ENCODE measurements around the gene EEF2. TPM values are rescaled to one million over a fixed set of nuclear protein-coding genes. Genes with fewer than 3 reads are reported as not detected.
"Not testable (repeated sequence)": the region's sequence is repeated elsewhere in the genome, so short reads cannot be mapped to it uniquely, and the experiment has no call there.

The EEF2 gene
- total and polyA plus RNA-seq, 2 donors from 2014 or later: 1,520 to 1,813 TPM

- H3K36me3 ChIP-seq (ENCODE audit: control insufficient read depth in 2 of 3, insufficient read depth in 3 of 3, low read length in 3 of 3); DNase-seq; H3K9ac ChIP-seq (ENCODE audit: low read length in 3 of 3); intact Hi-C loops (cut with DNase I); H3K9me3 ChIP-seq (ENCODE audit: control insufficient read depth in 2 of 3, insufficient read depth in 1 of 3, low read length in 3 of 3); H3K4me3 ChIP-seq (ENCODE audit: low read length in 3 of 3); H3K27me3 ChIP-seq (ENCODE audit: control insufficient read depth, insufficient read depth, low read length); FAIRE-seq; H3K27ac ChIP-seq (ENCODE audit: low read depth in 2 of 2, low read length in 2 of 2); H3K4me1 ChIP-seq (ENCODE audit: control insufficient read depth in 2 of 3, insufficient read depth in 2 of 3, low read depth in 1 of 3, low read length in 3 of 3): not testable (repeated sequence)
Measured at GRCh38 chr19:3998667-3999412, 13.6 kb upstream of the EEF2 start.

- Histone ChIP-seq H3K9me3 (ENCODE audit: control insufficient read depth in 2 of 3, insufficient read depth in 1 of 3, low read length in 3 of 3) (no peaks in the 10 kb centered on the region), H3K4me1 (ENCODE audit: control insufficient read depth in 2 of 3, insufficient read depth in 2 of 3, low read depth in 1 of 3, low read length in 3 of 3) (no peaks in the 10 kb centered on the region), H3K9ac (ENCODE audit: low read length in 3 of 3) (no peak overlapping the region), H3K4me3 (ENCODE audit: low read length in 3 of 3) (no peak overlapping the region), H3K27ac (ENCODE audit: low read depth in 2 of 2, low read length in 2 of 2) (no peak overlapping the region), H3K36me3 (ENCODE audit: control insufficient read depth in 2 of 3, insufficient read depth in 3 of 3, low read length in 3 of 3) (no peaks in the 10 kb centered on the region), H3K27me3 (ENCODE audit: control insufficient read depth, insufficient read depth, low read length) (no peaks in the 10 kb centered on the region)
- FAIRE-seq (no peak), DNase-seq (peak in 1 of 5 donors; percentile 13)
- intact Hi-C loops (cut with DNase I): no loop called here
- no peak for TF ChIP-seq CTCF (IDR thresholded peaks at IDR 0.05; ENCODE audit: borderline replicate concordance, extremely low read depth, insufficient read depth)
Measured at GRCh38 chr19:3995607-3996006, 10.3 kb upstream of the EEF2 start.

GRCh38 chr19:3990815-3991117 is 5.5 kb upstream of the EEF2 start:
- Histone ChIP-seq H3K4me3 (ENCODE audit: low read length in 3 of 3) (no peak overlapping the region), H3K27me3 (ENCODE audit: control insufficient read depth, insufficient read depth, low read length) (no peaks in the 10 kb centered on the region), H3K36me3 (ENCODE audit: control insufficient read depth in 2 of 3, insufficient read depth in 3 of 3, low read length in 3 of 3) (no peaks in the 10 kb centered on the region), H3K4me1 (ENCODE audit: control insufficient read depth in 2 of 3, insufficient read depth in 2 of 3, low read depth in 1 of 3, low read length in 3 of 3) (peaks cover 9 to 12% (median 11%) of the 10 kb centered on the region in 3 donors), H3K9me3 (ENCODE audit: control insufficient read depth in 2 of 3, insufficient read depth in 1 of 3, low read length in 3 of 3) (no peaks in the 10 kb centered on the region), H3K9ac (ENCODE audit: low read length in 3 of 3) (no peak overlapping the region), H3K27ac (ENCODE audit: low read depth in 2 of 2, low read length in 2 of 2) (no peak overlapping the region)
- TF ChIP-seq CTCF (IDR thresholded peaks at IDR 0.05; ENCODE audit: borderline replicate concordance, extremely low read depth, insufficient read depth): no peak
- DNase-seq (no peak), FAIRE-seq (no peak)
- intact Hi-C loops (cut with DNase I): no loop called here

GRCh38 chr19:3987619-3988371 is 2.5 kb upstream of the EEF2 start:
- Histone ChIP-seq H3K36me3 (ENCODE audit: control insufficient read depth in 2 of 3, insufficient read depth in 3 of 3, low read length in 3 of 3) (peaks cover 2 to 19% (median 5%) of the 10 kb centered on the region in 3 donors), H3K4me3 (ENCODE audit: low read length in 3 of 3) (peak overlapping the region; percentile 17 to 48 (median 48)), H3K9me3 (ENCODE audit: control insufficient read depth in 2 of 3, insufficient read depth in 1 of 3, low read length in 3 of 3) (no peaks in the 10 kb centered on the region), H3K9ac (ENCODE audit: low read length in 3 of 3) (no peak overlapping the region), H3K4me1 (ENCODE audit: control insufficient read depth in 2 of 3, insufficient read depth in 2 of 3, low read depth in 1 of 3, low read length in 3 of 3) (peaks cover 11 to 25% (median 25%) of the 10 kb centered on the region in 3 donors), H3K27me3 (ENCODE audit: control insufficient read depth, insufficient read depth, low read length) (no peaks in the 10 kb centered on the region), H3K27ac (ENCODE audit: low read depth in 2 of 2, low read length in 2 of 2) (no peak overlapping the region)
- intact Hi-C loops (cut with DNase I): no loop called here
- no peak for FAIRE-seq
- peak; percentile 89 to 93 (median 92) for DNase-seq
- peak; percentile 94 for TF ChIP-seq CTCF (IDR thresholded peaks at IDR 0.05; ENCODE audit: borderline replicate concordance, extremely low read depth, insufficient read depth)
